H9 (cell line): ENCODE measurements around the gene PCDH20. TPM values are rescaled to one million over a fixed set of nuclear protein-coding genes. Genes with fewer than 3 reads are reported as not detected.

Source experiments
- DNase-seq: peaks from one replicate; pipeline ENCODE4 v3.0.0-alpha.2; 2017
- H2AFZ ChIP-seq: one replicate; pipeline ENCODE4 v1.6.1; 2013; ENCODE audit warnings: mild to moderate bottlenecking, low read length, control low read depth, moderate library complexity
- H2AK5ac ChIP-seq: 2 replicates; pipeline ENCODE4 v1.6.1; 2013; ENCODE audit warnings: low read length, control low read depth, mixed read lengths; ENCODE audit not compliant: insufficient read length
- H2BK120ac ChIP-seq: one replicate; pipeline ENCODE4 v1.6.1; 2013; ENCODE audit warnings: low read depth, mild to moderate bottlenecking, low read length, control low read depth, inconsistent platforms; ENCODE audit not compliant: poor library complexity, severe bottlenecking
- H2BK12ac ChIP-seq: 2 replicates; pipeline ENCODE4 v1.6.1; 2013; ENCODE audit warnings: low read length, control low read depth, mixed read lengths, low read depth; ENCODE audit not compliant: insufficient read length
- H2BK15ac ChIP-seq: 2 replicates; pipeline ENCODE4 v1.6.1; 2013; ENCODE audit warnings: low read depth, low read length, control low read depth
- H2BK20ac ChIP-seq: one replicate; pipeline ENCODE4 v1.6.1; 2013; ENCODE audit warnings: low read depth, mild to moderate bottlenecking, low read length, control low read depth, inconsistent platforms; ENCODE audit not compliant: poor library complexity, severe bottlenecking
- H2BK5ac ChIP-seq: 2 replicates; pipeline ENCODE4 v1.6.1; 2013; ENCODE audit warnings: low read length, control low read depth, mixed read lengths; ENCODE audit not compliant: insufficient read length
- H3K14ac ChIP-seq: 2 replicates; pipeline ENCODE4 v1.6.1; 2013; ENCODE audit warnings: low read length, control low read depth; ENCODE audit not compliant: insufficient read depth
- H3K18ac ChIP-seq: 2 replicates; pipeline ENCODE4 v1.6.1; 2013; ENCODE audit warnings: low read depth, mild to moderate bottlenecking, mixed read lengths, low read length, control low read depth; ENCODE audit not compliant: insufficient read length
- H3K23ac ChIP-seq: 2 replicates; pipeline ENCODE4 v1.6.1; 2013; ENCODE audit warnings: low read length, control low read depth, mixed read lengths, low read depth; ENCODE audit not compliant: insufficient read length
- H3K23me2 ChIP-seq: 2 replicates; pipeline ENCODE4 v1.6.1; 2013; ENCODE audit warnings: low read depth, mild to moderate bottlenecking, mixed read lengths, low read length, control low read depth; ENCODE audit not compliant: insufficient read length, poor library complexity, severe bottlenecking
- H3K27ac ChIP-seq: 2 replicates; pipeline ENCODE4 v1.5.1; 2013; ENCODE audit warnings: low read length, control low read depth, mixed read lengths, low read depth; ENCODE audit not compliant: insufficient read length
- H3K27me3 ChIP-seq: 2 replicates; pipeline ENCODE4 v1.6.1; 2013; ENCODE audit warnings: low read length, control low read depth, inconsistent platforms; ENCODE audit not compliant: insufficient read depth
- H3K4ac ChIP-seq: 2 replicates; pipeline ENCODE4 v1.6.1; 2013; ENCODE audit warnings: low read depth, mild to moderate bottlenecking, control low read depth, inconsistent platforms, low read length, moderate library complexity
- H3K4me1 ChIP-seq: 2 replicates; pipeline ENCODE4 v1.6.1; 2013; ENCODE audit warnings: low read length, control low read depth, inconsistent platforms; ENCODE audit not compliant: insufficient read depth
- H3K4me2 ChIP-seq: 2 replicates; pipeline ENCODE4 v1.6.1; 2013; ENCODE audit warnings: low read length, control low read depth, mixed read lengths; ENCODE audit not compliant: insufficient read length, insufficient read depth
- H3K56ac ChIP-seq: 2 replicates; pipeline ENCODE4 v1.6.1; 2013; ENCODE audit warnings: low read depth, mild to moderate bottlenecking, mixed read lengths, low read length, control low read depth; ENCODE audit not compliant: insufficient read length
- H3K79me1 ChIP-seq: 2 replicates; pipeline ENCODE4 v1.6.1; 2013; ENCODE audit warnings: low read depth, mild to moderate bottlenecking, moderate library complexity, low read length, control low read depth, inconsistent platforms; ENCODE audit not compliant: insufficient read depth, poor library complexity, severe bottlenecking
- H3K79me2 ChIP-seq: 2 replicates; pipeline ENCODE4 v1.6.1; 2013; ENCODE audit warnings: low read length, control low read depth, inconsistent platforms; ENCODE audit not compliant: insufficient read depth
- H3K9ac ChIP-seq: 2 replicates; pipeline ENCODE4 v1.6.1; 2013; ENCODE audit warnings: low read length, control low read depth, mixed read lengths; ENCODE audit not compliant: insufficient read length; ENCODE audit errors: extremely low read depth
- H3K9me3 ChIP-seq: one replicate; pipeline ENCODE4 v1.6.1; 2013; ENCODE audit warnings: low read depth, low read length, inconsistent platforms; ENCODE audit not compliant: control insufficient read depth
- H3T11ph ChIP-seq: one replicate; pipeline ENCODE4 v1.6.1; 2013; ENCODE audit warnings: mild to moderate bottlenecking, low read length, control low read depth, inconsistent platforms
- H4K20me1 ChIP-seq: one replicate; pipeline ENCODE4 v1.6.1; 2013; ENCODE audit not compliant: control insufficient read depth, insufficient read length, insufficient read depth
- H4K5ac ChIP-seq: 2 replicates; pipeline ENCODE4 v1.6.1; 2013; ENCODE audit warnings: low read depth, mild to moderate bottlenecking, mixed read lengths, low read length, control low read depth; ENCODE audit not compliant: insufficient read length
- H4K8ac ChIP-seq: replicated peaks from 2 replicates; pipeline ENCODE4 v1.6.1; 2013; ENCODE audit warnings: low read length, control low read depth, mixed read lengths, low read depth; ENCODE audit not compliant: insufficient read length
- H4K91ac ChIP-seq: 2 replicates; pipeline ENCODE4 v1.6.1; 2013; ENCODE audit warnings: low read depth, mild to moderate bottlenecking, moderate library complexity, mixed read lengths, low read length, control low read depth; ENCODE audit not compliant: insufficient read length
- H3K27ac Mint-ChIP-seq, 3 experiments: 2 replicates in 2 of 3; 3 replicates in 1 of 3; pipeline ENCODE4 v1.8.0; 2020 to 2021; ENCODE audit warnings: mixed read lengths in 3 of 3, mild to moderate bottlenecking in 1 of 3, moderate library complexity in 1 of 3
- H3K27me3 Mint-ChIP-seq: 2 replicates; pipeline ENCODE4 v1.8.0; 2021; ENCODE audit warnings: low read depth, mild to moderate bottlenecking, moderate library complexity, mixed read lengths
- H3K36me3 Mint-ChIP-seq, 3 experiments: 2 replicates in 2 of 3; 3 replicates in 1 of 3; pipeline ENCODE4 v1.8.0; 2020 to 2021; ENCODE audit warnings: low read depth in 3 of 3, mixed read lengths in 3 of 3; ENCODE audit not compliant: insufficient read depth in 1 of 3
- H3K4me1 Mint-ChIP-seq, 2 experiments: 2 replicates each; pipeline ENCODE4 v1.8.0; 2020; ENCODE audit warnings: mixed read lengths in 2 of 2
- H3K4me3 Mint-ChIP-seq, 2 experiments: 2 replicates in 1 of 2; 3 replicates in 1 of 2; pipeline ENCODE4 v1.8.0; 2020 to 2021; ENCODE audit warnings: mild to moderate bottlenecking in 2 of 2, mixed read lengths in 2 of 2, moderate library complexity in 1 of 2
- H3K9me3 Mint-ChIP-seq, 2 experiments: 2 replicates in 1 of 2; 3 replicates in 1 of 2; pipeline ENCODE4 v1.8.0; 2020; ENCODE audit warnings: mild to moderate bottlenecking in 2 of 2, mixed read lengths in 2 of 2, moderate library complexity in 1 of 2
- CTCF ChIP-seq: fragments of 200-600 bp; sonication (generic); conservative IDR thresholded peaks from 3 replicates; pipeline ENCODE4 v1.8.0; 2021; ENCODE audit warnings: antibody characterized with exemption, mild to moderate bottlenecking
- WGBS: extraction: QIAGEN DNeasy Blood & Tissue Kit; methylation state at CpG from one replicate; pipeline ENCODE4 v1.1.7; 2013; ENCODE audit warnings: missing lambda C conversion rate, low lambda C conversion rate, mixed read lengths; ENCODE audit not compliant: insufficient read length; ENCODE audit errors: extremely low coverage; 5-methylcytosine and 5-hydroxymethylcytosine counted together
- total RNA-seq: library from RNA; stranded (reverse); gene quantifications from 2 replicates; pipeline ENCODE4 v1.2.1, GENCODE V29; 2021

PCDH20 gene
- total RNA-seq, 1 experiment from 2014 or later: 0.33 TPM

- no peak overlapping the region for H3K4ac ChIP-seq
- no peak overlapping the region for H2BK15ac ChIP-seq
- peaks cover 52% of the 10 kb centered on the region for H3K27me3 Mint-ChIP-seq
- DNase-seq: peak; percentile 36
- no peak overlapping the region for H2BK5ac ChIP-seq
- no CpG with 5 or more reads among the region's 41 CpGs for WGBS
- H3K27ac ChIP-seq: no peak overlapping the region
- H3K9ac ChIP-seq: no peak overlapping the region
- H2AK5ac ChIP-seq: no peak overlapping the region
- H3K4me1 Mint-ChIP-seq: peaks cover 19 to 24% of the 10 kb centered on the region in 2 experiments
- H4K20me1 ChIP-seq: no peaks in the 10 kb centered on the region
- H3K79me1 ChIP-seq: no peaks in the 10 kb centered on the region
- peaks cover 12% of the 10 kb centered on the region for H3K27me3 ChIP-seq
- no peak overlapping the region for H3K18ac ChIP-seq
- H3K9me3 Mint-ChIP-seq: no peaks in the 10 kb centered on the region
- H4K91ac ChIP-seq: no peak overlapping the region
- H4K8ac ChIP-seq: no peak overlapping the region
- H2BK20ac ChIP-seq: no peak overlapping the region
- peak overlapping the region; percentile 82 to 91 for H3K4me3 Mint-ChIP-seq
- no peak overlapping the region for H3T11ph ChIP-seq
- no peaks in the 10 kb centered on the region for H3K79me2 ChIP-seq
- H3K56ac ChIP-seq: no peak overlapping the region
- no peak overlapping the region for H4K5ac ChIP-seq
- no peaks in the 10 kb centered on the region for H3K4me1 ChIP-seq
- no peak overlapping the region for H3K23ac ChIP-seq
- H2AFZ ChIP-seq: no peak overlapping the region
- TF ChIP-seq CTCF: no peak
- H3K9me3 ChIP-seq: no peaks in the 10 kb centered on the region
- H3K27ac Mint-ChIP-seq: no peak overlapping the region
- H3K4me2 ChIP-seq: peak overlapping the region; percentile 92
- H2BK120ac ChIP-seq: no peak overlapping the region
- no peak overlapping the region for H2BK12ac ChIP-seq
- no peak overlapping the region; the same call in 1 of the 2 replicates for H3K14ac ChIP-seq
- H3K23me2 ChIP-seq: peaks cover 22% of the 10 kb centered on the region
- H3K36me3 Mint-ChIP-seq: no peaks in the 10 kb centered on the region
Observed at GRCh38 chr13:61413572-61414535, 1.8 kb downstream of the PCDH20 start.
